Epithelial cell of proximal tubule (primary cell): Measurements from ENCODE around the gene CLDND2. TPM values are rescaled to one million over a fixed set of nuclear protein-coding genes. Genes with fewer than 3 reads are reported as not detected.
"Not testable (repeated sequence)": the region's sequence is repeated elsewhere in the genome, so short reads cannot be mapped to it uniquely, and the experiment has no call there.

Experiments used
- DNase-seq: peaks from one replicate; pipeline ENCODE4 v3.0.0-alpha.2; 2011; ENCODE audit warnings: low read depth
- H3K4me3 ChIP-seq: 2 replicates; pipeline ENCODE4 v1.5.1; 2011; ENCODE audit warnings: low read depth, mild to moderate bottlenecking, low read length
- total RNA-seq: library from RNA; depleted of rRNA; stranded (reverse); fragments of >200 nt; gene quantifications from 2 replicates; pipeline ENCODE4 v1.2.3, GENCODE V29; 2015
- TF ChIP-seq, protein P1 (sequence below): conservative IDR thresholded peaks from 2 replicates; pipeline ENCODE4 v1.5.1; 2012; ENCODE audit warnings: low read depth, mild to moderate bottlenecking, low read length

CLDND2 gene, protein sequence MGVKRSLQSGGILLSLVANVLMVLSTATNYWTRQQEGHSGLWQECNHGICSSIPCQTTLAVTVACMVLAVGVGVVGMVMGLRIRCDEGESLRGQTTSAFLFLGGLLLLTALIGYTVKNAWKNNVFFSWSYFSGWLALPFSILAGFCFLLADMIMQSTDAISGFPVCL
- total RNA-seq = not detected in 2 replicates

DNA sequence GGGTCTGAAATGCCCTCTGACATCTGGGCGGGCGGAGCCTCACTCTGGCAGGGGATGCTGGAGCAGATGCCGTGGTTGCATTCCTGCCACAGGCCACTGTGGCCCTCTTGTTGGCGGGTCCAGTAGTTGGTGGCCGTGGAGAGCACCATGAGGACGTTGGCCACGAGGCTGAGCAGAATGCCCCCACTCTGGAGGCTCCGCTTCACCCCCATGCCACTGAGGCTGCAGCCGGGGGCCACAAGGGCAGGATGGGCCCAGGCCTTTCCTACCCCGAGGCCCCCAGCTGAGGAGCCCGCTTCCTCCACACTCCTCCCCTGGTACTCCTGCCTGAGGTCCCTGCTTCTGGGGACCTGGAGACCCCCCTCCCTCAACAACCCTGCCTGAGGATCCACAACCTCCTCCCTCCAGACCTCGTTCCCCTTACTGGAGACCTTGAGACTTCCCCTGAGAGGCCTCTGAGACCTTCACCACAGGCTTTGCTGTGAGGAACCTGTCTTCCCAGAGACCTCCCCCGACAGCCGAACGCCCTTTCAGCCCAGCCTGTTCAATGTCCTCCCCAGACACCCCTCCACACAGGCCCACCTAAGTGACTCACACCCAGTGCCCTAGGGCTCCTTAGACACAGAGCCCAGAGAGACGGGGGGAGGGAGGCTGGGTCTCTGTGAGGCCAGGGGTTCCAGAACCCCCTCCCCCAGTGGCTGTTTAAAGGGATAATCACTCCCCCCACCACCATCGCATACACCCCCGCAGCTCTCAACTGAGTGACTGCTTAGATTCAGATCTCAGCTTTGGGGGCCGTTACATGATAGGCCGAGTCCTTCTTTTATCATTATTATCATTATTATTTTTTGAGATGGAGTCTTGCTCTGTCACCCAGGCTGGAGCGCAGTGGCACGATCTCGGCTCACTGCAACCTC lies at the start of gene CLDND2:
CLDND2 (minus strand) TSS at position 638 of the 917 bp plus-strand sequence; CDS start at position 212, 426 bp downstream.
- peak within 1 kb of the TSS; percentile 96 for H3K4me3 ChIP-seq
- TF ChIP-seq, protein P1, sequence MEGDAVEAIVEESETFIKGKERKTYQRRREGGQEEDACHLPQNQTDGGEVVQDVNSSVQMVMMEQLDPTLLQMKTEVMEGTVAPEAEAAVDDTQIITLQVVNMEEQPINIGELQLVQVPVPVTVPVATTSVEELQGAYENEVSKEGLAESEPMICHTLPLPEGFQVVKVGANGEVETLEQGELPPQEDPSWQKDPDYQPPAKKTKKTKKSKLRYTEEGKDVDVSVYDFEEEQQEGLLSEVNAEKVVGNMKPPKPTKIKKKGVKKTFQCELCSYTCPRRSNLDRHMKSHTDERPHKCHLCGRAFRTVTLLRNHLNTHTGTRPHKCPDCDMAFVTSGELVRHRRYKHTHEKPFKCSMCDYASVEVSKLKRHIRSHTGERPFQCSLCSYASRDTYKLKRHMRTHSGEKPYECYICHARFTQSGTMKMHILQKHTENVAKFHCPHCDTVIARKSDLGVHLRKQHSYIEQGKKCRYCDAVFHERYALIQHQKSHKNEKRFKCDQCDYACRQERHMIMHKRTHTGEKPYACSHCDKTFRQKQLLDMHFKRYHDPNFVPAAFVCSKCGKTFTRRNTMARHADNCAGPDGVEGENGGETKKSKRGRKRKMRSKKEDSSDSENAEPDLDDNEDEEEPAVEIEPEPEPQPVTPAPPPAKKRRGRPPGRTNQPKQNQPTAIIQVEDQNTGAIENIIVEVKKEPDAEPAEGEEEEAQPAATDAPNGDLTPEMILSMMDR = no peak
- no peak for DNase-seq

DNA sequence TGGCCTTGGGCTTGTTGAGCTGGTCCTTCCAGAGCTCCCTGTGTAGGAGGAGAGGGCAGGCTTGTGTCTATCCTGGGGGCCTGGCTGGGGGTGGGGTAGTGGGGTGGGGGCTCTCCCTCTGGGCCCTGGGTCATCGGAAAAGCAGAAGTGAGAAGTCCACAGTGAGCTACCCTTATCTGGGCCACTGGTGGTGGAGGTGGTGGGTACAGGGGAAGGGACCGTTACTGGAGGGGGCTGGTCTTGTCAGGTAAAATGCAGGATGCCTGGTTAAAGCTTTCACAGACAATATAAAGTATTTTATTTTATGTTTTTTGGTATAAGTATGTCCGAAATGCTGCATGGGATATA lies 49.0 kb upstream of the CLDND2 start:
- TF ChIP-seq, protein P1 = no peak
- no peak overlapping the region for H3K4me3 ChIP-seq
- DNase-seq = no peak

DNA sequence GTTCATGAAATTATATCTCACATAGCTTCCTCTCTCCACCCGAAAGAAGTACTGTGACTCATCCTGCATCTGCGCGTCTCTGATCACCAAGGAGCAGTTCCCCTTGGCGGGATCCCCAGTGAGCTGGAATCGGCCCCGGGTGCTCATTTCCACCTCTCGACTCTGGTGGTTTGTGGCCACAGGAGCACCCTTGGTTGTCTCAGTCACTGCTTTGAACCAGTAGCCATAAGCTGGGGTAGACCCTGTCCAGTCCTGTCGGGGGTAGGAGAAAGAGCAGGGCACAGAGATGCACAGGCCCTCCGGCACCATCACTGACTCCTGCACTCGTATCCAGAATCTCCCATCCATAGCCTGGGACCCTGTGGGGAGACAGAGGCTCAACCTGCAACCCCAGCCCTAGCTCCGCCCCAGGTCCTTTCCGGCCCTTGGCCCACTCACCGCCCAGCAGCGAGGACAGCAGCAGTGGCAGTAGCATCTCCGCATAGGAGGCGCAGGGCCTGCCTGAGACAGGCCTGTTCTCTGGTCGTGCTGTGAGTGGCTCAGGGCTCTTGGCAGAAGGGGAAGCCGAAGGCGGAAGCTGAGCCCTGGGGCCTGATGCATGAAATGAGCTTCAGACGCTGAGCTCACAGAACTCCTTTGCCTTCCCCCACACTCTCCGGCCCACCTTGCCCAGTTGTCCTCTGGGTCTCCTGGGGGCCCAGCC lies 48.5 kb upstream of the CLDND2 start, which contains the start of gene SIGLEC10:
SIGLEC10 (minus strand) TSS at position 536 of the 703 bp plus-strand sequence; CDS start at position 475, 61 bp downstream.
- no peak for DNase-seq
- TF ChIP-seq, protein P1 = no peak
- no peak within 1 kb of the TSS for H3K4me3 ChIP-seq

DNA sequence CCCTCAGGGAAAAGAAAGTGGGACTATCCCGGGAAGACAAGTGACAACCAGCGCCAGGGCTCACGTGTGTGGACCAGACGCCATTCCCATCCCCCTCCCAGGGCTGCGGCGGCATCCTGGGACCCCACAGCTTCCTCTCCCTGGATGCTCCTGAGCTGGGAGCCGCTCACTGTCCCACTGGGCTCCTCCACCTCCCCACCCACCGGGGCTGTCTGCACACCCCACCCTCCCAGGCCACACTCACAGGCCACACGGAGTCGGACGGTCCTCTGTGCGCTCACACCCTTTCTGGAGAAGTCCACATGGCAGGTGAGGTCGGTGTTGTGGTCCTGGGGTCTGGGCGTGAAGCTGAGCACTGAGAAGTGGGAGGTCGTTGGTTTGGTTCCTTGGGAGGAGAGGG lies 47.6 kb upstream of the CLDND2 start:
- DNase-seq, H3K4me3 ChIP-seq: not testable (repeated sequence)

DNA sequence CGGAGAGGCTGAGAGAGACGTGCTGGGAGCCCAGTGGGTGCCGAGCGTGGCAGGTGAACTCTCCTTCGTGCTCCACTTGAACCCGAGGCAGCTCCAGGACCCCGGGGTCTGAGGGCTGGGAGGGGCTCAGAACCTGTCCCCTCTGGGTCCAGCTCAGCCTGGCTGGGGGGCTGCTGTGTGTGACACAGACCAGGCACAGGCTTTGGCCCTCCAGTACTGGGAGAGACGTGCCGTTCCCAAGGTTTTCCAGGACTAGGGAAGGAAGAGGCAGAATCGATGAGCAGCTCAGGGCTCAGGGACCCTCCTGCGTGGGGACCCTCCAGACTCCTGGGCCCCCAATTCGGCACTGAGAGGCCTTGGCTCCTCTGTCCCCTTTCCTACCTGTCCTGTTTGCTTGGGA lies 46.4 kb upstream of the CLDND2 start:
- TF ChIP-seq, protein P1 = no peak
- no peak for DNase-seq
- H3K4me3 ChIP-seq = no peak overlapping the region

DNA sequence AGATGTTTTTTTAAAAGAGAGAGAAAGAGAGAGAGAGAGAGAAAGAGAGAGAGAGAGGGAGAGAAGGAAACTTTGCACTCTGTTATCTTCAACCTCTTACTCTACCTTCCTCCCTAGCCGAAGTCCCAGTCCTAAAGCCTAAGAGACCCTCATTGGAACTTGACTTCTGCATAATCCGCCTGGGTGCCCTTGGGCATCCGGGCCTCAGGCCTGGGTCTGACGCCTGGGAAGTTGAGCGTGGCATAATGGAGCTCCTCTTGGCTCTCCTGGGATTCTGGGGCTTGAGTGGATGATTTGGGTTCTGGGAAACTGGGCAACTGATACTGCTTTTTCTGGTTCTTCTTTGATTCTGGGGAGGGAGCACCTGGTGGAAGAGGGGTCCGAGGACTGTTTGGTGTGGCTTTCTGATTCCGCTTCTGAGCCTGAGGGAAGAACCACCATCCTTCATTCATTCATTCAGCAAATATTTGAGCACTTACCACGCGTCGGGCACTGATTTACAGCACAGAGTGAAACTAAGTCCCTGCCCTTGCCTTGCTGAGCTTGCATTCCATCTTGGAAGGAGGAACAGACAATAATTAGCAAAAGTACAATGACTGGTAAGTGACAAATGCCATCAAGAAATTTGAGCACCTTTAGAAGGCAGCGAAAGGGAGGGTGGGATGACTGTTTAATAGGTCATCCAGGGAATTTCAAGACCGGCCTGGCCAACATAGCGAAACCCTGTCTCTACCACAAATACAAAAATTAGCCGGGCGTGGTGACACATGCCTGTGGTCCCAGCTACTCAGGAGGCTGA lies 42.3 kb upstream of the CLDND2 start:
- DNase-seq = no peak
- no peak overlapping the region for H3K4me3 ChIP-seq
- TF ChIP-seq, protein P1 = no peak
